A549 (cell line): Measurements from ENCODE around the gene SIGLEC5. TPM values are rescaled to one million over a fixed set of nuclear protein-coding genes. Genes with fewer than 3 reads are reported as not detected.
A peak's percentile ranks its signal among the peaks of the same experiment; 100 is the strongest.

Experiments
- ATAC-seq, 2 experiments: fragments of 200-7000 bp in 1 of 2; fragments of >200 bp in 1 of 2; cut with Nextera tagmentation in 1 of 2; cut with Tn5 transposase in 1 of 2; 3 replicates each; pipeline versions ENCODE4 v1.8.0 to v1.9.1; 2018 to 2020; ENCODE audit warnings: mild to moderate bottlenecking in 1 of 2, moderate library complexity in 1 of 2
- CTCF ChIA-PET: fragments of 300-600 bp; sonication (Branson Sonifier 250); formaldehyde crosslinking; extraction: SDS; loops from one replicate; lab custom pipeline; 2021; ENCODE audit warnings: antibody characterized with exemption, inconsistent platforms; lab: Yijun Ruan, JAX
- POLR2A ChIA-PET: fragments of 350-600 bp; formaldehyde crosslinking; extraction: SDS; loops from one replicate; lab custom pipeline; 2021; ENCODE audit warnings: antibody characterized with exemption, inconsistent platforms; lab: Yijun Ruan, JAX
- DNase-seq, 2 experiments: peaks; one replicate each; pipeline versions ENCODE4 v3.0.0 to v3.0.0-alpha.2; 2011 to 2016; ENCODE audit warnings: low read depth in 1 of 2, low spot score in 1 of 2
- FAIRE-seq: peaks from 2 replicates; lab custom pipeline; 2011; peaks lifted over from hg19 to GRCh38; lab: Jason Lieb, UNC
- H3K27ac ChIP-seq, 2 experiments: fragments of >200 bp; sonication (Bioruptor Twin); formaldehyde crosslinking; 3 replicates each; pipeline ENCODE4 v1.5.1; 2016 to 2017
- H3K4me1 ChIP-seq: fragments of >200 bp; sonication (Bioruptor Twin); formaldehyde crosslinking; 3 replicates; pipeline ENCODE4 v1.6.1; 2016
- H3K4me2 ChIP-seq: fragments of >200 bp; sonication (Bioruptor Twin); formaldehyde crosslinking; 3 replicates; pipeline ENCODE4 v1.6.1; 2016
- H3K4me3 ChIP-seq: fragments of >200 bp; sonication (Bioruptor Twin); formaldehyde crosslinking; 3 replicates; pipeline ENCODE4 v1.5.1; 2016
- H3K9me3 ChIP-seq: fragments of >200 bp; sonication (Bioruptor Twin); formaldehyde crosslinking; 3 replicates; pipeline ENCODE4 v1.6.1; 2016
- BCL3 ChIP-seq: fragments of >200 bp; sonication (Bioruptor Twin); formaldehyde crosslinking; IDR thresholded peaks from 3 replicates; pipeline ENCODE4 v1.6.1; 2016
- BHLHE40 ChIP-seq: IDR thresholded peaks from 2 replicates; pipeline ENCODE4 v1.6.1; 2012; ENCODE audit warnings: low read depth, low read length, inconsistent platforms
- CHD4 ChIP-seq: fragments of 200-600 bp; sonication (generic); IDR thresholded peaks from 2 replicates; pipeline ENCODE4 v1.6.1; 2016; ENCODE audit warnings: antibody characterized with exemption, mild to moderate bottlenecking, borderline replicate concordance
- CTCF ChIP-seq: fragments of >200 bp; sonication (Bioruptor Twin); formaldehyde crosslinking; IDR thresholded peaks from 3 replicates; pipeline ENCODE4 v1.5.1; 2016
- E2F6 ChIP-seq: IDR thresholded peaks from 2 replicates; pipeline ENCODE4 v1.6.1; 2012; ENCODE audit warnings: low read depth, borderline replicate concordance
- EP300 ChIP-seq, 2 experiments: fragments of >200 bp; sonication (Bioruptor Twin); formaldehyde crosslinking; IDR thresholded peaks; 2 replicates in 1 of 2; 3 replicates in 1 of 2; pipeline ENCODE4 v1.6.1; 2016 to 2017
- FOSB ChIP-seq: fragments of 250-450 bp; sonication (Bioruptor Pico); IDR thresholded peaks from 2 replicates; pipeline ENCODE4 v1.5.0; 2020; ENCODE audit warnings: mild to moderate bottlenecking, moderate library complexity
- GATA3 ChIP-seq: IDR thresholded peaks from 2 replicates; pipeline ENCODE4 v1.6.1; 2012; ENCODE audit warnings: borderline replicate concordance
- HDAC2 ChIP-seq: fragments of 200-600 bp; sonication (generic); IDR thresholded peaks from 2 replicates; pipeline ENCODE4 v1.6.1; 2016
- JUNB ChIP-seq: fragments of >200 bp; sonication (Bioruptor Twin); formaldehyde crosslinking; IDR thresholded peaks from 2 replicates; pipeline ENCODE4 v1.6.1; 2016
- KDM1A ChIP-seq: fragments of 200-600 bp; sonication (generic); IDR thresholded peaks from 2 replicates; pipeline ENCODE4 v1.6.1; 2016; ENCODE audit warnings: low read depth, mild to moderate bottlenecking
- NR3C1 ChIP-seq: fragments of >200 bp; sonication (Bioruptor Twin); formaldehyde crosslinking; IDR thresholded peaks from 3 replicates; pipeline ENCODE4 v1.6.1; 2017
- PHF8 ChIP-seq: fragments of 200-600 bp; sonication (generic); IDR thresholded peaks from 2 replicates; pipeline ENCODE4 v1.6.1; 2016; ENCODE audit warnings: low read depth, mild to moderate bottlenecking, antibody characterized with exemption, moderate library complexity, borderline replicate concordance
- RAD21 ChIP-seq, 2 experiments: fragments of >200 bp in 1 of 2; sonication (Bioruptor Twin) in 1 of 2; formaldehyde crosslinking in 1 of 2; IDR thresholded peaks in 1 of 2; conservative IDR thresholded peaks in 1 of 2; 2 replicates in 1 of 2; 3 replicates in 1 of 2; pipeline ENCODE4 v1.6.1; 2012 to 2018; ENCODE audit warnings: inconsistent platforms in 1 of 2
- RCOR1 ChIP-seq: fragments of 150-350 bp; IDR thresholded peaks from 2 replicates; pipeline ENCODE4 v1.6.1; 2014; ENCODE audit warnings: antibody characterized with exemption, low read length, low read depth
- RFX5 ChIP-seq: fragments of 450-650 bp; IDR thresholded peaks from 2 replicates; pipeline ENCODE4 v1.7.1; 2014; ENCODE audit warnings: antibody characterized with exemption, mild to moderate bottlenecking, moderate library complexity
- SMC3 ChIP-seq: fragments of >200 bp; sonication (Bioruptor Twin); formaldehyde crosslinking; IDR thresholded peaks from 3 replicates; pipeline ENCODE4 v1.6.1; 2018; ENCODE audit warnings: inconsistent platforms
- SREBF2 ChIP-seq: fragments of 450-650 bp; IDR thresholded peaks from 2 replicates; pipeline ENCODE4 v1.6.1; 2014; ENCODE audit warnings: mild to moderate bottlenecking, moderate library complexity
- ZFP36 ChIP-seq: fragments of 450-650 bp; IDR thresholded peaks from 2 replicates; pipeline ENCODE4 v1.6.1; 2014; ENCODE audit warnings: borderline replicate concordance; ENCODE audit not compliant: partially characterized antibody
- ZNF302 ChIP-seq: fragments of 250-450 bp; sonication (Bioruptor Pico); IDR thresholded peaks from 2 replicates; pipeline ENCODE4 v1.9.0; 2021; ENCODE audit warnings: inconsistent platforms, mild to moderate bottlenecking, moderate library complexity
- WGBS: methylation state at CpG from one replicate; pipeline ENCODE4 v1.1.6; 2017; ENCODE audit errors: missing lambda C conversion rate; 5-methylcytosine and 5-hydroxymethylcytosine counted together
- polyA plus RNA-seq, 4 experiments: library from polyadenylated mRNA; depleted of rRNA in 3 of 4; stranded (reverse); fragments of >200 nt; fragmentation: RNase III in 1 of 4; extraction: RNeasy Plus Mini Kit Qiagen cat#74134 plus additional on column Dnase treatment in 1 of 4; gene quantifications; 2 replicates in 3 of 4; 3 replicates in 1 of 4; pipeline ENCODE4 v1.2.3, GENCODE V29; 2011 to 2017

SIGLEC5 gene
- polyA plus RNA-seq, 2 of the 4 experiments (the other 2 are of a cell fraction): not detected

GRCh38 chr19:51572410-51572809 lies 57.8 kb downstream of the SIGLEC5 start:
- H3K4me2 ChIP-seq: no peak overlapping the region
- ATAC-seq (no peak), DNase-seq (no peak), FAIRE-seq (no peak)
- H3K4me3 ChIP-seq: no peak overlapping the region; the same call in 2 of the 3 replicates
- ChIA-PET POLR2A (no interaction called here), CTCF (interaction anchor here (0.8 to 1.1 kb wide), 2 partner anchors 11 to 31 kb away, joined by 3 read pairs; no protein-coding TSS in a partner anchor)
- H3K27ac ChIP-seq: no peak overlapping the region
- TF ChIP-seq KDM1A (no peak), BHLHE40 (no peak), SREBF2 (no peak), JUNB (no peak), HDAC2 (no peak), ZFP36 (no peak), NR3C1 (no peak), CHD4 (no peak), FOSB (CRISPR knock-in tag) (no peak), E2F6 (no peak), BCL3 (no peak), RAD21 (conservative IDR thresholded peaks at IDR 0.05 in 1 of 2, IDR thresholded peaks at IDR 0.05 in 1 of 2) (no peak), CTCF (no peak), ZNF302 (CRISPR knock-in tag) (no peak), SMC3 (no peak), EP300 (IDR thresholded peaks at IDR 0.05) (no peak), GATA3 (no peak), PHF8 (no peak)
- 0 out of 3 replicates have a peak, but pooled peaks cover 4% of the 10 kb centered on the region for H3K4me1 ChIP-seq
- peaks cover 35% of the 10 kb centered on the region for H3K9me3 ChIP-seq
- 74% methylated on average over 3 of the region's 3 CpGs for WGBS

GRCh38 chr19:51571599-51571998 lies 58.6 kb downstream of the SIGLEC5 start:
- TF ChIP-seq RCOR1: no peak
- peak; percentile 82 for TF ChIP-seq RFX5
- TF ChIP-seq, all 56 proteins: peak for 1
- Histone ChIP-seq H3K27ac (peak overlapping the region; percentile 60 to 83), H3K4me3 (peak overlapping the region; percentile 65), H3K9me3 (peaks cover 28% of the 10 kb centered on the region), H3K4me2 (peak overlapping the region; percentile 92), H3K4me1 (0 out of 3 replicates have a peak, but pooled peaks cover 4% of the 10 kb centered on the region)
- CTCF ChIA-PET: interaction anchor here (0.6 kb wide), 1 partner anchor 177 kb away, joined by 3 read pairs; no protein-coding TSS in a partner anchor
- peak in 1 of 2 experiments; percentile 18 for DNase-seq
- FAIRE-seq: no peak
- peak in 1 of 2 experiments; percentile 34; a peak in 4 of 6 replicates for ATAC-seq
- POLR2A ChIA-PET: interaction anchor here (1.0 to 1.5 kb wide), 3 partner anchors 23 to 232 kb away, joined by 6 to 9 read pairs (median 6); no protein-coding TSS in a partner anchor
- WGBS: 25% methylated on average over 8 of the region's 8 CpGs
